GM23248 (cell line): ENCODE data around the gene SEMA6A. TPM values are rescaled to one million over a fixed set of nuclear protein-coding genes. Genes with fewer than 3 reads are reported as not detected.

Experiments
- DNase-seq: peaks from one replicate; pipeline ENCODE4 v3.0.0-alpha.2; 2015
- H2AFZ ChIP-seq: fragments of 200-600 bp; sonication (generic); 2 replicates; pipeline ENCODE4 v1.6.1; 2016; ENCODE audit warnings: antibody characterized with exemption
- H3F3A ChIP-seq: fragments of 200-600 bp; sonication (generic); 2 replicates; pipeline ENCODE4 v1.6.1; 2016; ENCODE audit warnings: mild to moderate bottlenecking, antibody characterized with exemption, mixed run types; ENCODE audit not compliant: insufficient read depth
- H3K27ac ChIP-seq: fragments of 200-600 bp; sonication (generic); 2 replicates; pipeline ENCODE4 v1.5.1; 2016; ENCODE audit warnings: mild to moderate bottlenecking
- H3K27me3 ChIP-seq: fragments of 200-600 bp; sonication (generic); replicated peaks from 2 replicates; pipeline ENCODE4 v1.6.1; 2016; ENCODE audit warnings: mild to moderate bottlenecking; ENCODE audit not compliant: insufficient read depth
- H3K36me3 ChIP-seq: fragments of 200-600 bp; sonication (generic); 2 replicates; pipeline ENCODE4 v1.6.1; 2016; ENCODE audit warnings: low read depth, mild to moderate bottlenecking
- H3K4me1 ChIP-seq: fragments of 200-600 bp; sonication (generic); 2 replicates; pipeline ENCODE4 v1.6.1; 2016; ENCODE audit warnings: mild to moderate bottlenecking; ENCODE audit not compliant: insufficient read depth
- H3K4me2 ChIP-seq: fragments of 200-600 bp; sonication (generic); one replicate; pipeline ENCODE4 v1.6.1; 2016; ENCODE audit warnings: mild to moderate bottlenecking; ENCODE audit not compliant: unreplicated experiment
- H3K4me3 ChIP-seq: fragments of 200-600 bp; sonication (generic); 2 replicates; pipeline ENCODE4 v1.5.1; 2016; ENCODE audit warnings: mild to moderate bottlenecking
- H3K79me2 ChIP-seq: fragments of 200-600 bp; sonication (generic); 2 replicates; pipeline ENCODE4 v1.6.1; 2016; ENCODE audit warnings: mild to moderate bottlenecking; ENCODE audit not compliant: insufficient read depth
- H3K9ac ChIP-seq: fragments of 200-600 bp; sonication (generic); 2 replicates; pipeline ENCODE4 v1.6.1; 2016; ENCODE audit warnings: mild to moderate bottlenecking
- H3K9me2 ChIP-seq: fragments of 200-600 bp; sonication (generic); 2 replicates; pipeline ENCODE4 v1.6.1; 2016; ENCODE audit warnings: mixed run types, mild to moderate bottlenecking, moderate library complexity; ENCODE audit not compliant: insufficient read depth
- H3K9me3 ChIP-seq: fragments of 200-600 bp; sonication (generic); one replicate; pipeline ENCODE4 v1.6.1; 2017; ENCODE audit warnings: low read depth
- H4K20me1 ChIP-seq: fragments of 200-600 bp; sonication (generic); 2 replicates; pipeline ENCODE4 v1.6.0; 2016; ENCODE audit not compliant: insufficient read depth
- EZH2 ChIP-seq: fragments of 200-600 bp; sonication (generic); IDR thresholded peaks from 2 replicates; pipeline ENCODE4 v1.6.1; 2018; ENCODE audit warnings: antibody characterized with exemption, mild to moderate bottlenecking; ENCODE audit not compliant: insufficient read depth, poor library complexity, severe bottlenecking
- EZH2phosphoT487 ChIP-seq: fragments of 200-600 bp; sonication (generic); IDR thresholded peaks from 2 replicates; pipeline ENCODE4 v1.6.1; 2018; ENCODE audit warnings: antibody characterized with exemption, moderate library complexity, mild to moderate bottlenecking, low read depth; ENCODE audit not compliant: insufficient read depth
- WGBS, 2 experiments: methylation state at CpG; one replicate each; pipeline ENCODE4 v1.1.6; 2015 to 2017; ENCODE audit warnings: low lambda C conversion rate in 2 of 2, low coverage in 1 of 2; ENCODE audit errors: missing lambda C conversion rate in 2 of 2; 5-methylcytosine and 5-hydroxymethylcytosine counted together
- in situ Hi-C: fragments of 300-500 bp; cut with MboI; formaldehyde crosslinking; loops from 2 replicates; pipeline ENCODE4 v1.15.0; 2020
- polyA plus RNA-seq: library from polyadenylated mRNA; unstranded; fragments of >200 nt; fragmentation: Nextera tagmentation; extraction: Ambion mirVana; gene quantifications from 2 replicates; pipeline ENCODE4 v1.2.1, GENCODE V29; 2016
- total RNA-seq: library from RNA; depleted of rRNA; stranded (reverse); fragments of >200 nt; shearing (Covaris generic); gene quantifications from 2 replicates; pipeline ENCODE4 v1.2.3, GENCODE V29; 2014

The SEMA6A gene
- total and polyA plus RNA-seq, 2 experiments from 2014 or later, result under 0.01 to 0.79 TPM

DNA sequence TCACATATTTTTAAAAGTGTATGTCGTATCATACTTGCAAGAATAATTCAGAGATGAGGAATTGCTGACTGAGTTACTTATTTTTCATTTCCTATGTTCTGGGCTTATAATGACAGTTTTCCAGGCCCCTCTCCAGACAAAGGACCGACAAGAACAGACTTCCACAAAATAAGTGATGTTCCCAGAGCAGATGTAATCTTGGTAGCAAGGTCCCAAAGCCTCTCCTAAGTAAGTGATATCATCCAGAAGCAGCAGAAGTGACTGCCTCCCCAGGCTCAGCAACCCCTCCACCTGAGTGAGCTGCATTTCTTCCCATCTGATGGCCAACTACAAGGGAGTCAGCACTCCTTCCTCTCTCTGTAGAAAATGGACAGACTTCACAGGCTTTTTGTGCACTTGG lies 57.1 kb downstream of the SEMA6A start:
- Histone ChIP-seq H3K27ac (no peak overlapping the region), H3K9me2 (no peaks in the 10 kb centered on the region), H2AFZ (no peak overlapping the region), H3K9ac (no peak overlapping the region), H4K20me1 (no peaks in the 10 kb centered on the region), H3K4me1 (no peaks in the 10 kb centered on the region), H3K4me2 (no peak overlapping the region), H3K9me3 (no peaks in the 10 kb centered on the region), H3K4me3 (no peak overlapping the region), H3F3A (no peaks in the 10 kb centered on the region), H3K27me3 (no peaks in the 10 kb centered on the region), H3K36me3 (no peaks in the 10 kb centered on the region), H3K79me2 (no peaks in the 10 kb centered on the region)
- DNase-seq, result no peak
- in situ Hi-C loops, result no loop called here
- WGBS, 2 experiments, result 50 to 60% methylated on average over 2 of the region's 2 CpGs
- TF ChIP-seq EZH2 (no peak), EZH2phosphoT487 (no peak)

DNA sequence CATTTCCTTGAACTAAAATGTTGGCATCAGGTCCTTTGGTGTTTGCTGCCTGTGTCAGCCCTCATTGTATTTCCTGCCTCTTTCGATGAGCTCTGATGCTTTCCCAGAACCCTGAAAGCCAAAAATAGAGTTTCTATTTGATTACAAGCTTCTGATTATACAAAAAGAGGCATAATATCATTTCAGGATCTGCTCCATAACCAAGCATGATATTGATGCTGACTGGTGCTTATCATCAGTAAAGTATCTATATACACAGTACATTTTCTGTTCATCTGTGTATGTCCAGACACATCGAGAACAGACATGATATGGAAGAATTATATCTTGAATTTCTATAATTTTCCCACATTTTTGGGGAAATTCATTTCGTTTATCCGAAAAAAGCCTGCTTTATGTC lies 58.6 kb downstream of the SEMA6A start:
- Histone ChIP-seq H4K20me1 (no peaks in the 10 kb centered on the region), H3K9me2 (no peaks in the 10 kb centered on the region), H3K9ac (no peak overlapping the region), H3F3A (no peaks in the 10 kb centered on the region), H3K4me1 (no peaks in the 10 kb centered on the region), H2AFZ (no peak overlapping the region), H3K27me3 (no peaks in the 10 kb centered on the region), H3K4me3 (no peak overlapping the region), H3K79me2 (no peaks in the 10 kb centered on the region), H3K4me2 (no peak overlapping the region), H3K27ac (no peak overlapping the region), H3K9me3 (no peaks in the 10 kb centered on the region), H3K36me3 (no peaks in the 10 kb centered on the region)
- in situ Hi-C loops, result no loop called here
- TF ChIP-seq EZH2, result no peak
- DNase-seq, result no peak
- WGBS, 2 experiments, result 77 to 80% methylated on average over 4 of the region's 4 CpGs

DNA sequence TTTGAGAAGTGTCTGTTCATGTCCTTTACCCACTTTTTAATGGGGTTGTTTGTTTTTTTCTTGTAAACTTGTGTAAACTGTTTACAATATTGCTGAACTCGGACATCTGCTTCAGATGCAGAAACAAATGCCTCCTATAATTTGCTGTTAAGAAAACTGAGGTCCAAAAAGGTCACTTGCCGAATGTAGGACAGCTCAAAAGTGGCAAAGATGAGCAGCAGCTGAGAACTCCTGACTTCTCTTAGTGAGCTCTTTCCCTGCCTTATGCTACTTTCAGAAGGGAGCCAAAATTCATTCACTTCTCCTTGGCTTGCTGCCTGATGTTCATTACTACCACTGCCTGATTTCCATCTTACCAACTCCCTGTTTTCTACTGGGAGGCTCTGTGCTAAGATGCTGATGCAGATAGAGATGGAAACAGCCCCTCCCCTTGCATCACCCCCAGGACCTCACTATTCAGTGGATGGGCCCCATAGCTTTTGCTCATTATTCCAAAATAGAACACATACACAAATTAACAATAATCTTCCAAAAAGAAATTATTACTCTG lies 60.1 kb downstream of the SEMA6A start:
- Histone ChIP-seq H2AFZ (no peak overlapping the region), H3K79me2 (no peaks in the 10 kb centered on the region), H3K9me3 (no peaks in the 10 kb centered on the region), H3K4me1 (no peaks in the 10 kb centered on the region), H3K27ac (no peak overlapping the region), H3K4me2 (no peak overlapping the region), H3K9ac (no peak overlapping the region), H3K9me2 (no peaks in the 10 kb centered on the region), H3K36me3 (no peaks in the 10 kb centered on the region), H3F3A (no peaks in the 10 kb centered on the region), H4K20me1 (no peaks in the 10 kb centered on the region), H3K27me3 (no peaks in the 10 kb centered on the region), H3K4me3 (no peak overlapping the region)
- in situ Hi-C loops, result no loop called here
- TF ChIP-seq EZH2 (no peak), EZH2phosphoT487 (no peak)
- WGBS, 2 experiments, result 62 to 66% methylated on average over 2 of the region's 2 CpGs
- no peak for DNase-seq

DNA sequence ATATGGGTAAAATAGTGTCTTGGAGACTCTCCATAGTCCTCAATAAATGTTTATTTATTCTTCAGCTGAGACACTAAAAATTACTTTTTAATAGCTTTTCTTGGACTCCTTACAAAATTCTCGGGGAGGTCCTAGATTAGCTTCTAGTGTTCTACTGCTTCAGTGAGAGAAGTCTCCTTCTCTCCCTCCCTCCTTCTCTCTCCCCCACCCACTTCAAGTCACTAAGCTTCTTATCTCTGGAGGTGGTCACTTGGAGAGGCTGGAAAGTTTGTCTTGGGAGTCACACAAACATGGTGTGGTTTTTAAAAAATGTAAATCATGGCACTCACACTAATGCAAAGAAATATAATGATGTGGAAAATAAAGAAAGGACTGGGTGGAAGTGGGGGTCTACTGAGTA lies 64.1 kb downstream of the SEMA6A start:
- Histone ChIP-seq H3K4me1 (no peaks in the 10 kb centered on the region), H3K79me2 (no peaks in the 10 kb centered on the region), H3K4me2 (no peak overlapping the region), H3K36me3 (no peaks in the 10 kb centered on the region), H4K20me1 (no peaks in the 10 kb centered on the region), H3K9ac (no peak overlapping the region), H3K27ac (no peak overlapping the region), H3F3A (0 out of 2 replicates have a peak, but pooled peaks cover 4% of the 10 kb centered on the region), H3K9me2 (no peaks in the 10 kb centered on the region), H3K27me3 (0 out of 2 replicates have a peak, but pooled peaks cover 4% of the 10 kb centered on the region), H3K9me3 (no peaks in the 10 kb centered on the region), H3K4me3 (no peak overlapping the region), H2AFZ (no peak overlapping the region)
- TF ChIP-seq EZH2phosphoT487 (no peak), EZH2 (no peak)
- in situ Hi-C loops, result no loop called here
- 50 to 57% methylated on average over 1 of the region's 1 CpG for WGBS, 2 experiments
- DNase-seq, result no peak

DNA sequence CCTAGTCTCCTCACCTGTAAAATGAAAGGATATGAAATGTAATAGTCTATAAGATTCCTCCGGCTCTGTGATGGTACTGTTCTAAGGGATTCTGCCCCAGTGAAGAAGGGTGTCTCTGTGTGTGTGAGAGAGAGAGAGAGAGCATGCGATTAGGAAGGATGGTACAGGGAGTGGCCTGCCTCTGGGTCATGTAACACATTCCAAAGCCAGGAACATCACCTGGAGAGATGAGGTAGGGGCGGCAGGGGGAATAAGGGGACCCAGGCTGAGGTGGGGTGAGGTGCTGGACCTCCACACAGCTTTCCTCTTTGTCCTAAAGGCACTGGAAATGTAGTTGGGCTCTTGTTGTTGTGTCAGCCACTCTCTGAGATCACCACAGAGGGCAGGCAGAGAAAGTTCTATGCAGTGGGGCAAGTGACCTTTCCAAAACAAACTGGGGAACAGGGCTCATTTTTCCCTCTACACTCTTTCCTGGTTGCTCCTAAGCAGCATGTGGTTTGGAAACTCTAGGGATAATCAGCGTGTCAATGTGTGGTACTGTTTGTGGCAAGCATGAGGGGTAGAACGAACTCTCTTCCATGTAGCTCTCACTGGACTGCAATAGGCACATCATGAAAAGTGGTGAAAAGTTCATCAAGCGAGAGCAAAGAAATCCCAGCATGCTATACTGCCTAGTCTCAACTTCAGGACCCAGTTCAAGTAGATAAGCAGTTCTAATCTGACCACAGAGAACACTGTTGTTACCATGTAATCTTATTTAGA lies 65.0 kb downstream of the SEMA6A start:
- Histone ChIP-seq H3K36me3 (no peaks in the 10 kb centered on the region), H4K20me1 (no peaks in the 10 kb centered on the region), H3K27me3 (0 out of 2 replicates have a peak, but pooled peaks cover 4% of the 10 kb centered on the region), H2AFZ (no peak overlapping the region), H3K9ac (no peak overlapping the region), H3K9me2 (no peaks in the 10 kb centered on the region), H3K9me3 (no peaks in the 10 kb centered on the region), H3K4me2 (no peak overlapping the region), H3K27ac (no peak overlapping the region), H3K79me2 (no peaks in the 10 kb centered on the region), H3K4me1 (no peaks in the 10 kb centered on the region), H3F3A (0 out of 2 replicates have a peak, but pooled peaks cover 4% of the 10 kb centered on the region), H3K4me3 (no peak overlapping the region)
- in situ Hi-C loops, result no loop called here
- TF ChIP-seq EZH2, result no peak
- TF ChIP-seq EZH2phosphoT487, result no peak
- no peak for DNase-seq
- WGBS, 2 experiments, result 81 to 86% methylated on average over 5 to 6 of the region's 6 CpGs
